AG04450 (cell line): ENCODE data around the gene ACO2. TPM values are rescaled to one million over a fixed set of nuclear protein-coding genes. Genes with fewer than 3 reads are reported as not detected.

Experiments
- CTCF ChIA-PET: fragments of 300-600, 350-600 bp; formaldehyde crosslinking; extraction: SDS; loops from one replicate; lab custom pipeline; 2022; ENCODE audit warnings: antibody characterized with exemption, inconsistent platforms; lab: Charles Lee
- POLR2A ChIA-PET: fragments of 350-600 bp; formaldehyde crosslinking; extraction: SDS; loops from one replicate; lab custom pipeline; 2021; ENCODE audit warnings: antibody characterized with exemption, inconsistent platforms; lab: Yijun Ruan, JAX
- DNase-seq: peaks from one replicate; pipeline ENCODE4 v3.0.0-alpha.2; 2011; ENCODE audit warnings: low read depth, low spot score
- H3K27ac ChIP-seq: one replicate; pipeline ENCODE4 v1.5.1; 2012; ENCODE audit warnings: low read depth, low read length, control low read depth
- H3K27me3 ChIP-seq: one replicate; pipeline ENCODE4 v1.6.0; 2012; ENCODE audit warnings: low read length; ENCODE audit not compliant: control insufficient read depth, insufficient read depth
- H3K4me3 ChIP-seq: 2 replicates; pipeline ENCODE4 v1.5.1; 2011; ENCODE audit warnings: mild to moderate bottlenecking, low read depth, low read length, control low read depth
- H3K9me3 ChIP-seq: 2 replicates; pipeline ENCODE4 v1.5.1; 2012; ENCODE audit warnings: low read length; ENCODE audit not compliant: control insufficient read depth, insufficient read depth
- CTCF ChIP-seq: IDR thresholded peaks from 2 replicates; pipeline ENCODE4 v1.5.1; 2011; ENCODE audit warnings: low read depth, low read length, control low read depth, inconsistent platforms
- polyA plus RNA-seq: library from polyadenylated mRNA; depleted of rRNA; stranded (reverse); fragments of >200 nt; gene quantifications from 2 replicates; pipeline ENCODE4 v1.2.3, GENCODE V29; 2011

Gene ACO2
- polyA plus RNA-seq, 1 experiment, result 32.2 TPM

DNA sequence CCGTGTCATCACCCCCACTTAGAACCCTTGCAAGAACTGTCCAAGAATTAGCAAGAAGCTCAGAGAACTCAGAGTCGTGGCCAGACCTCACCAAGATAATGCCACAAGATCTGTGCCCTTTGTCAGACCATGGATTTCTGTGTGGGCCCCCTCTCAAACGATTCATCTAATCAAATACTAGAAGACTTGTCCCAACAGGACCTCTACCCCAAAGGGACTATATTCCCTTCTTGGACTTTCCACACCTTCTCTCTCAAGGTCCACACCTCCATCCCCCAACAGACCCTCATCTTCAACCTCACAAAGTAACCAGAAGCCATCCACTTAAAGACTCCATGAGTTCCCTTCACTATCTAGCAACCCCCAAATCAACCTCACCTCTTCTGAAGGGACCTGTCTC is 72.6 kb downstream of the ACO2 start:
- Histone ChIP-seq H3K27ac (no peak overlapping the region), H3K4me3 (0 out of 2 replicates have a peak overlapping the region, but pooled peaks have one; percentile 1), H3K27me3 (no peaks in the 10 kb centered on the region), H3K9me3 (no peaks in the 10 kb centered on the region; the same call in 1 of the 2 replicates)
- no peak for TF ChIP-seq CTCF
- DNase-seq, result no peak
- ChIA-PET CTCF (interaction anchor here (1.2 to 3.7 kb wide), 3 partner anchors 9 to 138 kb away, joined by 5 to 16 read pairs (median 16); no protein-coding TSS in a partner anchor), POLR2A (interaction anchor here (0.9 to 1.0 kb wide), 2 partner anchors 48 to 160 kb away, joined by 3 to 5 read pairs; partner anchors contain the start of genes PMM1 and TEF)

- TF ChIP-seq CTCF, result no peak
- Histone ChIP-seq H3K27me3 (no peaks in the 10 kb centered on the region), H3K27ac (no peak overlapping the region), H3K9me3 (no peaks in the 10 kb centered on the region; the same call in 1 of the 2 replicates), H3K4me3 (peak overlapping the region; percentile 2; the same call in 1 of the 2 replicates)
- ChIA-PET POLR2A (interaction anchor here (0.9 kb wide), 1 partner anchor 161 kb away, joined by 5 read pairs; the partner anchor contains the start of gene TEF), CTCF (interaction anchor here (1.5 to 3.7 kb wide), 4 partner anchors 10 to 48 kb away, joined by 5 to 16 read pairs (median 14); partner anchors contain the start of gene PMM1)
- no peak for DNase-seq
These were observed 73.3 kb downstream of the ACO2 start for GRCh38 chr22:41542224-41542623.

GRCh38 chr22:41543854-41544670 is 75.1 kb downstream of the ACO2 start, which contains the start of gene POLR3H:
POLR3H (minus strand) TSS chr22:41544470; CDS start chr22:41544101, 369 bp downstream.
- peak; percentile 69 for TF ChIP-seq CTCF
- Histone ChIP-seq H3K4me3 (peak within 1 kb of the TSS; percentile 92), H3K9me3 (no peaks in the 10 kb centered on the region; the same call in 1 of the 2 replicates), H3K27ac (peak within 1 kb of the TSS; percentile 87), H3K27me3 (no peaks in the 10 kb centered on the region)
- ChIA-PET POLR2A (interaction anchor here (0.7 to 1.4 kb wide), 9 partner anchors 13 to 163 kb away, joined by 3 to 16 read pairs (median 4); partner anchors contain the start of genes DESI1, PMM1, TEF and XRCC6), CTCF (interaction anchor here (0.6 to 3.7 kb wide), 19 partner anchors 8 to 363 kb away, joined by 3 to 25 read pairs (median 4); partner anchors contain the start of genes DESI1, PMM1 and XRCC6)
- DNase-seq, result peak; percentile 94

GRCh38 chr22:41544671-41545476 is 76.0 kb downstream of the ACO2 start:
- no peak overlapping the region for H3K27ac ChIP-seq
- H3K9me3 ChIP-seq, result no peaks in the 10 kb centered on the region; the same call in 1 of the 2 replicates
- H3K27me3 ChIP-seq, result no peaks in the 10 kb centered on the region
- peak overlapping the region; percentile 43 for H3K4me3 ChIP-seq
- no peak for TF ChIP-seq CTCF
- ChIA-PET CTCF (interaction anchor here (1.2 to 1.8 kb wide), 3 partner anchors 13 to 142 kb away, joined by 4 to 25 read pairs (median 7); no protein-coding TSS in a partner anchor), POLR2A (interaction anchor here (1.2 kb wide), 1 partner anchor 13 kb away, joined by 5 read pairs; no protein-coding TSS in a partner anchor)
- DNase-seq, result no peak
